ENCODE results near the gene PNMA8B.
"Not testable (repeated sequence)": the region's sequence is repeated elsewhere in the genome, so short reads cannot be mapped to it uniquely, and the experiment has no call there.

Gene PNMA8B

DNA sequence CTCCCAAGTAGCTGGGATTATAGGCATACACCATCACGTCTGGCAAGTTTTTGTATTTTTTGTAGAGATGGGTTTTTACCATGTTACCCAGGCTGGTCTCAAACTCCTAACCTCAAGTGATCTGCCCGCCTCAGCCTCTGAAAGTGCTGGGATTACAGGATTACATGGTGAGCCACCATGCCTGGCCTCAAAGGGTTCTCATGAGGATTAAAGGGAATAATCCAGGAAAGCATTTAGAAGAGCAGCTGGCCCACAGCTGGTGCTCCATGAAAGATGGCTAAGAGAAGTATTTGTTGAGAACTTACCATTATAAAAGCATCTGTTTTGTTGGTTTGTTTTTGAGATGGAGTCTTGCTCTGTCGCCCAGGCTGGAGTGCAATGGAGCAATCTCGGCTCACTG is 1.2 kb upstream of the PNMA8B start:
- H3K9me3 Mint-ChIP-seq; H3K27ac Mint-ChIP-seq; DNase-seq (ENCODE audit: low spot score in 2 of 2); H3K36me3 Mint-ChIP-seq; H3K4me3 Mint-ChIP-seq; ATAC-seq (ENCODE audit: low read depth): not testable (repeated sequence)
- H3K4me1 Mint-ChIP-seq, result peaks cover 15% of the 10 kb centered on the region
- H3K27me3 Mint-ChIP-seq, result peaks cover 27% of the 10 kb centered on the region

DNA sequence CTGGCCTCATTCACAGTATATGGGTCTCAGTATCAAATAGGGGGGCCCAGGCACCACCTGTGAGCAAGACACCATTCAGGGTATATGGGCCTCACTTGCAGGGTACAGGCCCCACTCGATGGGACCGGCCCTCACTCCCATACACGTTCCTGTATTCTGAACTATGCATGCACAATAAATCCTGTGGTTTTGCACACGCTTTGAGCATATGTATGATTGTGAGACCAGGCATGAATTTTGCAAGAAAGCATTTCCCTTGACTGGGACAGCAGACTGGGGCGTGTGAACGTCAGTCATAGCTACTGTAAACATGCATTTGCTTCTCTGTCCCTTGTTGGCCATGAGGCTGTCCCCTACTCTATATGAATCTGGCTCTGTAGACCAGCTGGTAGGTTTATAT is 637 bp upstream of the PNMA8B start:
- Mint-ChIP-seq H3K27ac (no peak overlapping the region), H3K4me3 (no peak overlapping the region), H3K4me1 (peaks cover 15% of the 10 kb centered on the region), H3K27me3 (peaks cover 30% of the 10 kb centered on the region), H3K9me3 (no peaks in the 10 kb centered on the region), H3K36me3 (no peaks in the 10 kb centered on the region)
- ATAC-seq (ENCODE audit: low read depth) (no peak), DNase-seq (ENCODE audit: low spot score in 2 of 2) (no peak)

DNA sequence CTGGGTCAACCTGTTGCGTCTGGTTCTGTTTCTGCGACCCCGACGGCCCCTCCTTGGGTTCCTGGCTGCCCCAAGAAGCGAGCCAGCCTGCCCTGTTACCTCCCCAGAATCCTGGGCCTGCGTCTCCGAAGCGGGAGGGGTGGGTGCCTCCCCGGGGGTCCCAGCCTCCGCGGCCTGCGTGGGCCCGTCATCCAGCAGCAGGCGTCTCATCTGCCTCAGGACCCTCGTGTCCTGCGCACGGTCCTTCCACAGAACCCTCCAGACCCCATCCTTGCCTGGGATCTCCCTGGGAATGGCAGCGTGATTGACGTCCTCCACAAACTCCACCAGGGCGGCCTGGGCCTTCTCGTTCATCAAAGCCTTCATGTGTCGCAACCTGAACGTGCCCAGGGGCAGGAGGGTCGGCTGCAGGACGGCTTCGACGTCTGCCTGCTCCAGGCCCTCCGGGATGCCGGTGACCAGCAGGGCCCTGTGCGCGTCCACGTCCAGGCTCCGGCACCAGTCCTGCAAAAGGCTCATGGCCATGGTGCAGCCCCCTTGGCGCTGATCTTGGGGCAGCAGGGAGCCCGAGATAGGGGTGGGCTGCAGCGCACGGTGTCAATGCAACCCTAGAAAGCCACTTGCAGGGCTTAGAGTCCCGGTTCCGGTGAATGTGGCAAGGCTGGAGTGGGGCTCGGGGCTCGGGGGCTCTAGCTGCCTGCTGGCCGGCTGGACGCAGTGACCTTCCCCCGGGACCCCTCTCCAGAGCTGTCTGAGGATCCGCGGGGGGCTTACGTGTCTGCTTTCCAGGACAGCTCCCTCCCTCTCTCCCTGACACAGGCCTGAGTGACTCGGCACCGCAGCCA is 504 bp downstream of the PNMA8B start:
- peak overlapping the region; percentile 78 for H3K4me3 Mint-ChIP-seq
- H3K4me1 Mint-ChIP-seq, result peaks cover 20% of the 10 kb centered on the region
- peaks cover 35% of the 10 kb centered on the region for H3K27me3 Mint-ChIP-seq
- ATAC-seq (ENCODE audit: low read depth) (no peak), DNase-seq (ENCODE audit: low spot score in 2 of 2) (no peak)
- H3K36me3 Mint-ChIP-seq, result no peaks in the 10 kb centered on the region
- H3K27ac Mint-ChIP-seq, result no peak overlapping the region
- H3K9me3 Mint-ChIP-seq, result peaks cover 1% of the 10 kb centered on the region

DNA sequence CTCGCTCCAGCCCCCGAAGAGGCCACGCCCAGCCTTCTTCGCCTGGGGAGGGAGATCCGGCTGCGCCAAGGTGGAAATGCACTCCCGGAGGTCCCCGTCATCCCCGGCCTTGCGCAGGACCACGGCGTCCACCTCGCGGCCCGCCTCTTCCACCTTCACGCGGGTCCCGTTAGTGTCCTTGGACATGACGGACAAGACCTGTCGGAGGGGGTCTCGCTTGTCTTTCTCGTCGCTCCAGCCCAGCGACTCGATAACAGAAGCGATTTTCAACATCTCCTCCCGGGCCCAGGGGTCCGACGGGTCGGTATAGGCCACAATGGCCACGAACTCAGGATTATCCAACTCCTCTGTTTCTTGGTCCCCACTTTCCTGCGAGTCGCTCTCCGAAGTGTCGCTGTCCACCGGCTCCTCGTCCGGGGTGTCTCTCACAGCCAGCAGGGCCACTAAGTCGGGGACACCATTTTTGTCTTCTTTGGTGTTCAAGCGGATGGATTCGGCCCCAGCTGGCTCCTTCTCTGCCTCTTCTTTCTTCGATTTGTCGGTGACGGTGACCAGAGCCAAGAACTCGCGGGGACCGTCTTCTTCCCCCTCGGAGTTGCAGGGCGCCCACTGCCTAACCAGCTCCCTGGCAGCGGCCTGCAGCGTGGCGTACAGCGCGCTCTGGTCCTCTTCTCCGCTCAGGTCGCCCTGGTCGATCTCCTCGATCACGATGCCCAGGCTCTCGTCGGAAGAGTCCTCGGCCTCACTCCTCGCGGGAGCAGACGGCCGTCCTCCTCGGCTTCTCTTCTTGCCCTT is 1.3 kb downstream of the PNMA8B start:
- ATAC-seq (ENCODE audit: low read depth) (no peak), DNase-seq (ENCODE audit: low spot score in 2 of 2) (no peak)
- peaks cover 24% of the 10 kb centered on the region for H3K4me1 Mint-ChIP-seq
- H3K27ac Mint-ChIP-seq, result peak overlapping the region; percentile 73
- H3K36me3 Mint-ChIP-seq, result no peaks in the 10 kb centered on the region
- peaks cover 37% of the 10 kb centered on the region for H3K27me3 Mint-ChIP-seq
- peak overlapping the region; percentile 78 for H3K4me3 Mint-ChIP-seq
- peaks cover 1% of the 10 kb centered on the region for H3K9me3 Mint-ChIP-seq

DNA sequence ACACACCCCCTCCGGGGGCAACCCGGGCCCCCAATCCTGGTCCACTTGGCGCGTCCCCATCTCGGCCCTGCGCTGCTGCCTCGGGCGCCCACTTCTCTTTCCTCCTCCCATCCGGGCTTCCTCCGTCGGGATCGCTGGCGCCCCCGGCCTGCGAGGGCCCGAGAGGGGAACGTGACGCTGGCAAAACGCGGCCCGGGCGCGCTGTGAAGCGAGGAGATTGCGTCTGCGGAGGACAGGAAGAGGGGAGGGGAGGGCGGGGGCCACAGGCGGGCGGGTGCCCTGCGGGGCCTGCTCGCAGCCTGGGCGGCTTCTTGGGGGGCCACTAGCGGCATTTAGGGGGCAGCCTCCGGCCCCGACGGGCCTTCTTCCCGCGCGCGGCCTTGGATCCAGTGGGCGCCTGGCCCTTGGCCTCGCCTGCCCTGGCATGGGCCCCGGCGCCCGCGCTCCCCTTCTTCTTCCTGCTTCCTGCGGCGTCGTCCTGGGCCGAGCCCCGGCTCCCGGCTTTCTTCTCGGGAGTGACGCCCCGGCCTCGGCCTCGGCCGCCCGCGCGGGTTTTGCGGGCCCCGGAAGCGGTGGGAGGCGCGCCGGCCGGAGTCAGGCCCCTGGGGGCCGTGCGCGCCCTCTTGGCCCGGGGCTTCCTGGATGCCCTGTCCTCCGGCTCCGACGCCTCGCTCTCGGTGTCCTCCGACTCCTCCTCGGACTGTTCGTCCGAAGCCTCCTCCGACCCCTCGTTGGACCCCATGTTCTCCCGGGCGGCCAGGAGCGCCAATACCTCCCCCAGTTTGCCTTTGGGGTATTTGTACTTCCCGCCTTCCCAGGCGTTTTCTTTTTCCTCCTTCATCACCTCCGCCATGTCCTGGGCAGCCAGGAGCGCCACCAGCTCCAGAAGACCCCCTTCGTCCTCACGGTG is 2.2 kb downstream of the PNMA8B start:
- no peak for DNase-seq (ENCODE audit: low spot score in 2 of 2)
- H3K27ac Mint-ChIP-seq, result peak overlapping the region; percentile 73
- H3K4me1 Mint-ChIP-seq, result peaks cover 26% of the 10 kb centered on the region
- peak overlapping the region; percentile 80 for H3K4me3 Mint-ChIP-seq
- peak; percentile 52 for ATAC-seq (ENCODE audit: low read depth)
- H3K27me3 Mint-ChIP-seq, result peaks cover 42% of the 10 kb centered on the region
- peaks cover 1% of the 10 kb centered on the region for H3K9me3 Mint-ChIP-seq
- no peaks in the 10 kb centered on the region for H3K36me3 Mint-ChIP-seq

DNA sequence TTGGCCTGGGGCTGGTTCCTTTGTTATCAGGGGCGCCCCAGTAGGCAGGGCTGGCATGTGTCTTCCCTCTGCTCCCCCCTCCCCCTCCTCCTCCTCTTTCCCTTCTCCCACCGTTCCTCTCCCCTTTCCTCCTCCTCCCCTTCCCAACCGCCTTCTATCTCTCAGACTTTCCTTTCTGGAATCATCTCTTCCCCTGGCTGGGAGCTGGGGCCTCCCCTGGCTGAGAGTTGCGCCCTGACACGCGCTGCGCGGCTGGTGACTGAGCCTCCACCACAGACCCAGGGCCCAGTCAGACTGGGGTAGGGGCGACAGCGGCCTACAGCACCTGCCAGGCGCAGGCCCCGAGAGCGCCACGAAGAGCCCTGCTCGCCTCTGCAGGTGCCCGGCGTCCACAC is 2.8 kb downstream of the PNMA8B start:
- H3K4me3 Mint-ChIP-seq, result peak overlapping the region; percentile 21
- H3K9me3 Mint-ChIP-seq, result peaks cover 1% of the 10 kb centered on the region
- no peaks in the 10 kb centered on the region for H3K36me3 Mint-ChIP-seq
- no peak for DNase-seq (ENCODE audit: low spot score in 2 of 2)
- no peak for ATAC-seq (ENCODE audit: low read depth)
- peaks cover 43% of the 10 kb centered on the region for H3K27me3 Mint-ChIP-seq
- H3K27ac Mint-ChIP-seq, result peak overlapping the region; percentile 28
- H3K4me1 Mint-ChIP-seq, result peaks cover 30% of the 10 kb centered on the region

DNA sequence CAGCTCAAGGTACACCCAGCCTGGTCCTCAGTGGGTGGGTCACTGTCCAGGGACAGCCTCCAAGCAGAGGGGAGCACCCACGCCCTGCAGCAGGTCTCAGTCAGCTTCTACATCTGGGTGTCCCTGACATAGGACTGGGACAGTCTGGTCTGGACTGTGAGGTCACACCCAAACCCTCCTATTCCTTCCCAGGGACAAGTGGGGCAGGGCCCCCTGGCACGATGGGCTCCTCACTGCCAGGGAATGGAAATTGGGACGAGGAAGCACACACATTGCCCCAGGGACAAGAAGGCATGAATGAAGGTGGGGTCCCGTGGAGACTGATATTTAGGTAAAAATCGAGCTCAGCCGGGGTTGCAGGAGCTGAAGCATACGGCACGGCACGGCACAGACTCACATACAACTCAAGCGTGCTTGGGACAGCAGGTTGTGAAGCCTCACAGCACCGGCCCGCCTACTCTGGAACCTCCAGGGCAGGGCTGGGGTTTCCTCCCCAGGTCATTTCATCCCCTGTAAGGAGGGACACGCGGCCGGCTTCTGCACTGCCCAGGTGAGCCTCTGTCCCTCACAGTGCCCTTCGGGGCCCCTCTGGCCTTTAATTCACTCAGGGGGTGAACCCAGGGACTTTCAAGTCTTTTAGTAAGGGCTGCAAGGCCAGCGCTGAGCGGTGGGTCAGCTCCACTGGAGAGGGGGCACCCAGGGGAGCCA is 3.5 kb downstream of the PNMA8B start:
- no peak overlapping the region for H3K4me3 Mint-ChIP-seq
- peaks cover 31% of the 10 kb centered on the region for H3K4me1 Mint-ChIP-seq
- DNase-seq (ENCODE audit: low spot score in 2 of 2), result no peak
- H3K36me3 Mint-ChIP-seq, result no peaks in the 10 kb centered on the region
- no peak overlapping the region for H3K27ac Mint-ChIP-seq
- peaks cover 1% of the 10 kb centered on the region for H3K9me3 Mint-ChIP-seq
- no peak for ATAC-seq (ENCODE audit: low read depth)
- H3K27me3 Mint-ChIP-seq, result peaks cover 42% of the 10 kb centered on the region

DNA sequence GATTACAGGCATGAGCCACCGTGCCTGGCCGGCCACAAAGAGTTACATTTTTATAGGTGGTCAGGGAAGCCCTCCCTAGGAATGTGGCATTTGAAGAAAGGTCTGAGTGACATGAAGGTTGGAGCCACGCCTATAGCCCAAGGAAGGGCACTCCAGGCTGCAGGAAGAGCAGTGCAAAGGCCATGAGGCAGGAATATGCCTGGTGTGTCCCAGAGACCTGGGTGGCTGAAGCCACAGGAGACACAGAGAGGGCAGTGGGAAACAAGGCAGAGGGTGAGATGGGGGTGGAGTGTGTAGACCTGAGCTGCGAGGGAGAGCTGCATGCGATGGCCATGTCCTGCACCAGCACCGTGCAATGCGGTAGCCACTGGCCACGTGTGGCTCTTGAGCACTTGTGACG is 4.9 kb downstream of the PNMA8B start:
- peak overlapping the region; percentile 19 for H3K27ac Mint-ChIP-seq
- peaks cover 1% of the 10 kb centered on the region for H3K9me3 Mint-ChIP-seq
- H3K4me3 Mint-ChIP-seq, result no peak overlapping the region
- peaks cover 48% of the 10 kb centered on the region for H3K27me3 Mint-ChIP-seq
- ATAC-seq (ENCODE audit: low read depth), result no peak
- no peaks in the 10 kb centered on the region for H3K36me3 Mint-ChIP-seq
- DNase-seq (ENCODE audit: low spot score in 2 of 2), result no peak
- peaks cover 31% of the 10 kb centered on the region for H3K4me1 Mint-ChIP-seq

DNA sequence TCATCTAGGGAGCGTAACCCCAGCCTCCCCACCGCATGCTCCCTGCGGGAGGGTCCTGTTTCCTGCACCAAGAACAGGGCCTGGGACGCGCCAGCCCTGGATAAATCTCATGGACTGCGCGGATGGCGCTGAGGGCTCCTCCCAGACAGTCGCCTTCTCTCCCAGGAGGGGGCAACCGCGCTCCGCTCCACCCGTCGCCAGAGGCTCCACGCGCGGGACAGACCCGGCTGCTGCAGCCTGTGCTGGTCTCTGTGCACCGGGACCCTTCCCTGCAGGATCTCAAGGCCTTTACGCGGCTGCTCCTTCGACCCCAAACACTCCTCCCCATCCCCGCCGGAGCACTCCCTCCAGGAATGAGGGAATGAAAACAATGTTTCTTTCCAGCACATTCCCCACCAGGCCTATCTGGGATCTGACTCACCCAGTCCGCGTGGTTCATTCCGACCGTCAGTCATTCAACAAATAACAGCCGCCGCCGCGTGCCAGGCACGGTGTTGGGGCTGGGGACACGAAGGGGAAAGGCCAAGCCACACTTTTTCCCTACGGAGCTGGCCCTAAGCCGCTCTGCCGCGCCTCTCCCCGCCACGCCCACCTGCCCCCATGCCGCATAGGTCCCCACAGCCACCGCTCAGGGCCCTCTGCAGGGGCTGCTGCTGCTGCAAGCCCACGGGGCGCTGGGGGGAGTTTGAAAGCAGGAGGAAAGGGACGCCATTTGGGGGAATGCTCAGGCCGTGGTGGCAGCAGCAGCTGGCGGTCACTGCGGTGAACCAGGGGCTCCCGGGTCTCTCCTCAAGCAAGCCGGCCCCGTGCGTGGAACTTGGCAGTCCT is 6.0 kb downstream of the PNMA8B start:
- no peak overlapping the region for H3K4me3 Mint-ChIP-seq
- no peaks in the 10 kb centered on the region for H3K36me3 Mint-ChIP-seq
- peaks cover 1% of the 10 kb centered on the region for H3K9me3 Mint-ChIP-seq
- no peak for DNase-seq (ENCODE audit: low spot score in 2 of 2)
- H3K4me1 Mint-ChIP-seq, result peaks cover 28% of the 10 kb centered on the region
- H3K27me3 Mint-ChIP-seq, result peaks cover 47% of the 10 kb centered on the region
- ATAC-seq (ENCODE audit: low read depth), result no peak
- H3K27ac Mint-ChIP-seq, result no peak overlapping the region

DNA sequence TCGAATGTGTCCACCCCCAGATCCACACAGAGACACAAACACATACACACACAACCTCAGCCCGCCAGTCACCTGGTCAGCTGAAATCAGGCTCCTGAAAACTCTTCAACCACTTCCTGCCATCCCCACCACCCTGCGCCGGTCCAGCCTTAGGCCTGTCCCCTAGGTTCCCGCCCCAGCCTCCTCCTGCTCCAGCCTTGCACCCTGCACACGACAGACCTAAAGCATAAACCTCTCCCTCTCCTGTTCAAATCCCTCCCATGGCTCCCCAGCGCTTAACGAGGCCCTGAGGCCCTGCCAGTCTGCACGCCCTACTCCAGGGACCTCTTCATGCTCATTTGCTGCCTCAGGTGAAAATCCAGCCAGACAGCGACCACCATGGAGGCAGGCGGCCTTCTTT is 7.1 kb downstream of the PNMA8B start:
- H3K9me3 Mint-ChIP-seq, result peaks cover 1% of the 10 kb centered on the region
- no peak for DNase-seq (ENCODE audit: low spot score in 2 of 2)
- peaks cover 42% of the 10 kb centered on the region for H3K27me3 Mint-ChIP-seq
- H3K27ac Mint-ChIP-seq, result peak overlapping the region; percentile 17
- H3K36me3 Mint-ChIP-seq, result no peaks in the 10 kb centered on the region
- H3K4me1 Mint-ChIP-seq, result peaks cover 20% of the 10 kb centered on the region
- H3K4me3 Mint-ChIP-seq, result no peak overlapping the region
- no peak for ATAC-seq (ENCODE audit: low read depth)

DNA sequence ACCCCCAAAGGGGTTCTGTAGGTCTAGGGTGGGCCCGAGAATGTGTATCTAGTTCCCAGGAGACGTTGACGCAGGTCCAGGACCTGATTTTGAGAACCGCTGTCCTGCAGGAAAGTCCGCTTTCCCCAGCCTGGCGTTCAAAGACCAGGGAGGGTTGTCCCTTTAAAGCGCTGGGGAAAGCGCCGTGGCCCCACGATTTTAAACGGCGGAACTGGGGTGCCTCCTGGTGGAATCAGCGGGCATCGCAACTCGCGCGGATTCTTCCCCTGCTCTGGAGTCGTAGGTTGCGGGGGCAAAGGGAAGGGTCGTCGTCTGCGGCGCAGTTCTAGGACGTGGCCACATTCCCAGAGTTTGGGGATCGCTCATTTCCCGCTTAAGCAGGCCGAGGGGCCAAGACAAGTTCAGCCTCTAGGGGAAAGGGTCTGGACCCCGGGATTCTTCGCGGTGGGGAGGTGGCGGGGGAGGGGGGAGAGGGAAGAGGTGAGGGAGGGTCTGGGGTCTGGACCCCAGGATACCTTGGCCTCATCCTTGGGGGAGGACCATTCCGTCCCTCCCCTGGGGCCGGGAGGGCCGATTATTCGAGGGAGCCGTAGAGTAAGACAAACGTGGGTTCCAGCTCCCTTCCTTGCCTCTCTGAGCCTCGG is 7.7 kb downstream of the PNMA8B start:
- Mint-ChIP-seq H3K27ac (peak overlapping the region; percentile 17), H3K4me3 (no peak overlapping the region), H3K36me3 (no peaks in the 10 kb centered on the region), H3K9me3 (peaks cover 1% of the 10 kb centered on the region), H3K4me1 (peaks cover 18% of the 10 kb centered on the region), H3K27me3 (peaks cover 40% of the 10 kb centered on the region)
- ATAC-seq (ENCODE audit: low read depth), result peak; percentile 63
- peak; percentile 62 to 82 for DNase-seq (ENCODE audit: low spot score in 2 of 2)

DNA sequence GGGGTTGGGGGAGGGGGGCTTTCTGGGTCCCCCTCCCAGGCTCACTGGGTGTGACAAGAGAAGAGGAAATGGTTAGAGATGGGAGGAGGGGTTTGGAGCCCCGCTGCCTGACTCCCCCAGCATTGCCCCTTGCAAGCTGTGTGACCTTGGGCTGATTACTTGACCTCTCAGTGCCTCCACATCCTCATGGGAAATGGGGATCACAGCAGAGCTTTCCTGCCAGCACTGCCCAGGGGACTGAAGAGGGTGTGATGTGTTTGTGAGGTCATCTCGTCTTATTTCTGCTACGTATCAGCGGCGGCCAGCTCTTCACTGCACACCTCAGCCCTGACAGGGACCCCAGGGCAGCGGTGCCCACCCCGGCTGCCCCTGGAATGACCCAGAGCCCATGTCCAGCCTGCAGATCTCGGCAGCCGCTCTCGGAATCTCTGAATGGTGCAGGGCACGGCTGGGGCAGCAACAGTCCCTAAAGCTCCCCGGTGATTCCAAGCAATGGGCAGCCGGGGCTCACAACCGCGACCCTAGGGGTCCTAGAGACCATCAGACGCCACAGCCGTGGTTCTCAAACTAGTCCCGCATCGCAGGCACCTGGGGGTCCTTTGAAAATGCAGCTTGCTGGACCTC is 8.4 kb downstream of the PNMA8B start:
- no peak overlapping the region for H3K27ac Mint-ChIP-seq
- H3K36me3 Mint-ChIP-seq, result no peaks in the 10 kb centered on the region
- DNase-seq (ENCODE audit: low spot score in 2 of 2), result no peak
- no peak overlapping the region for H3K4me3 Mint-ChIP-seq
- H3K9me3 Mint-ChIP-seq, result peaks cover 1% of the 10 kb centered on the region
- H3K4me1 Mint-ChIP-seq, result peaks cover 18% of the 10 kb centered on the region
- peaks cover 38% of the 10 kb centered on the region for H3K27me3 Mint-ChIP-seq
- no peak for ATAC-seq (ENCODE audit: low read depth)

All from memory B cell (primary cell).